ENCODE results near the gene C11orf68.

C11orf68 gene

GRCh38 chr11:65880027-65880426 lies 38.8 kb downstream of the C11orf68 start (continued):
- TF ChIP-seq SP7 (tag by site-specific recombination; IDR thresholded peaks at IDR 0.05) (no peak), PRDM10 (tag by site-specific recombination; IDR thresholded peaks at IDR 0.05) (no peak), ZNF514 (tag by site-specific recombination; IDR thresholded peaks at IDR 0.05) (no peak), ZNF558 (tag by site-specific recombination; IDR thresholded peaks at IDR 0.05) (no peak), ZNF112 (tag by site-specific recombination; IDR thresholded peaks at IDR 0.05) (no peak), ZNF785 (tag by site-specific recombination; IDR thresholded peaks at IDR 0.05) (no peak), ZNF677 (tag by site-specific recombination; IDR thresholded peaks at IDR 0.05) (no peak)

- H3K27ac ChIP-seq (ENCODE audit: extremely low read depth, low read depth, low read length): no peak within 1 kb of the TSS
- no peaks in the 10 kb centered on the region for H3K4me1 ChIP-seq (ENCODE audit: control insufficient read depth, insufficient read depth, low read length)
- POLR2A ChIA-PET: interaction anchor here (1.6 to 1.7 kb wide), 2 partner anchors 9 to 11 kb away, joined by 6 to 7 read pairs; partner anchors contain the start of gene FIBP
- peaks cover 0 to 28% of the 10 kb centered on the region in 2 experiments; a peak in 1 of 3 replicates for H3K36me3 ChIP-seq (ENCODE audit: control insufficient read depth in 2 of 2, insufficient read depth in 1 of 2, low read length in 2 of 2)
- no peak for TF ChIP-seq PRDM6 (tag by site-specific recombination; IDR thresholded peaks at IDR 0.05)
- TF ChIP-seq EGR2 (tag by site-specific recombination; IDR thresholded peaks at IDR 0.05; ENCODE audit: low read depth): no peak
- TF ChIP-seq, protein P1, sequence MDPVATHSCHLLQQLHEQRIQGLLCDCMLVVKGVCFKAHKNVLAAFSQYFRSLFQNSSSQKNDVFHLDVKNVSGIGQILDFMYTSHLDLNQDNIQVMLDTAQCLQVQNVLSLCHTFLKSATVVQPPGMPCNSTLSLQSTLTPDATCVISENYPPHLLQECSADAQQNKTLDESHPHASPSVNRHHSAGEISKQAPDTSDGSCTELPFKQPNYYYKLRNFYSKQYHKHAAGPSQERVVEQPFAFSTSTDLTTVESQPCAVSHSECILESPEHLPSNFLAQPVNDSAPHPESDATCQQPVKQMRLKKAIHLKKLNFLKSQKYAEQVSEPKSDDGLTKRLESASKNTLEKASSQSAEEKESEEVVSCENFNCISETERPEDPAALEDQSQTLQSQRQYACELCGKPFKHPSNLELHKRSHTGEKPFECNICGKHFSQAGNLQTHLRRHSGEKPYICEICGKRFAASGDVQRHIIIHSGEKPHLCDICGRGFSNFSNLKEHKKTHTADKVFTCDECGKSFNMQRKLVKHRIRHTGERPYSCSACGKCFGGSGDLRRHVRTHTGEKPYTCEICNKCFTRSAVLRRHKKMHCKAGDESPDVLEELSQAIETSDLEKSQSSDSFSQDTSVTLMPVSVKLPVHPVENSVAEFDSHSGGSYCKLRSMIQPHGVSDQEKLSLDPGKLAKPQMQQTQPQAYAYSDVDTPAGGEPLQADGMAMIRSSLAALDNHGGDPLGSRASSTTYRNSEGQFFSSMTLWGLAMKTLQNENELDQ (tag by site-specific recombination; IDR thresholded peaks at IDR 0.05; ENCODE audit: low read depth): no peak
- no peak for TF ChIP-seq KLF16 (tag by site-specific recombination; IDR thresholded peaks at IDR 0.05)
- no peak for TF ChIP-seq ZNF202 (tag by site-specific recombination; IDR thresholded peaks at IDR 0.05; ENCODE audit: borderline replicate concordance)
- TF ChIP-seq, protein P2, sequence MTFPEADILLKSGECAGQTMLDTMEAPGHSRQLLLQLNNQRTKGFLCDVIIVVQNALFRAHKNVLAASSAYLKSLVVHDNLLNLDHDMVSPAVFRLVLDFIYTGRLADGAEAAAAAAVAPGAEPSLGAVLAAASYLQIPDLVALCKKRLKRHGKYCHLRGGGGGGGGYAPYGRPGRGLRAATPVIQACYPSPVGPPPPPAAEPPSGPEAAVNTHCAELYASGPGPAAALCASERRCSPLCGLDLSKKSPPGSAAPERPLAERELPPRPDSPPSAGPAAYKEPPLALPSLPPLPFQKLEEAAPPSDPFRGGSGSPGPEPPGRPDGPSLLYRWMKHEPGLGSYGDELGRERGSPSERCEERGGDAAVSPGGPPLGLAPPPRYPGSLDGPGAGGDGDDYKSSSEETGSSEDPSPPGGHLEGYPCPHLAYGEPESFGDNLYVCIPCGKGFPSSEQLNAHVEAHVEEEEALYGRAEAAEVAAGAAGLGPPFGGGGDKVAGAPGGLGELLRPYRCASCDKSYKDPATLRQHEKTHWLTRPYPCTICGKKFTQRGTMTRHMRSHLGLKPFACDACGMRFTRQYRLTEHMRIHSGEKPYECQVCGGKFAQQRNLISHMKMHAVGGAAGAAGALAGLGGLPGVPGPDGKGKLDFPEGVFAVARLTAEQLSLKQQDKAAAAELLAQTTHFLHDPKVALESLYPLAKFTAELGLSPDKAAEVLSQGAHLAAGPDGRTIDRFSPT (tag by site-specific recombination; IDR thresholded peaks at IDR 0.05): no peak
- no peak for TF ChIP-seq ZNF629 (tag by site-specific recombination; IDR thresholded peaks at IDR 0.05)
- TF ChIP-seq ZNF776 (tag by site-specific recombination; IDR thresholded peaks at IDR 0.05; ENCODE audit: borderline replicate concordance): no peak
- TF ChIP-seq ZNF76 (tag by site-specific recombination; IDR thresholded peaks at IDR 0.05; ENCODE audit: borderline replicate concordance, low read depth): no peak
- TF ChIP-seq INSM2 (tag by site-specific recombination; IDR thresholded peaks at IDR 0.05): no peak
- TF ChIP-seq, protein P3, sequence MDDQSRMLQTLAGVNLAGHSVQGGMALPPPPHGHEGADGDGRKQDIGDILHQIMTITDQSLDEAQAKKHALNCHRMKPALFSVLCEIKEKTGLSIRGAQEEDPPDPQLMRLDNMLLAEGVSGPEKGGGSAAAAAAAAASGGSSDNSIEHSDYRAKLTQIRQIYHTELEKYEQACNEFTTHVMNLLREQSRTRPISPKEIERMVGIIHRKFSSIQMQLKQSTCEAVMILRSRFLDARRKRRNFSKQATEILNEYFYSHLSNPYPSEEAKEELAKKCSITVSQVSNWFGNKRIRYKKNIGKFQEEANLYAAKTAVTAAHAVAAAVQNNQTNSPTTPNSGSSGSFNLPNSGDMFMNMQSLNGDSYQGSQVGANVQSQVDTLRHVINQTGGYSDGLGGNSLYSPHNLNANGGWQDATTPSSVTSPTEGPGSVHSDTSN (CRISPR knock-in tag; IDR thresholded peaks at IDR 0.05): no peak
- TF ChIP-seq ZNF433 (tag by site-specific recombination; IDR thresholded peaks at IDR 0.05; ENCODE audit: low read depth): no peak
- no peak for TF ChIP-seq ZNF302 (tag by site-specific recombination; IDR thresholded peaks at IDR 0.05; ENCODE audit: low read depth)
- CTCF ChIA-PET: interaction anchor here (1.4 to 1.7 kb wide), 2 partner anchors 9 to 168 kb away, joined by 4 to 6 read pairs; partner anchors contain the start of genes FIBP and KAT5
- H3K4me3 ChIP-seq (ENCODE audit: low read depth, low read length): no peak within 1 kb of the TSS
- no peaks in the 10 kb centered on the region for H3K9me3 ChIP-seq (ENCODE audit: control insufficient read depth, insufficient read depth, low read depth, low read length)
Measured at GRCh38 chr11:65879617-65880016, 39.2 kb downstream of the C11orf68 start, which contains the start of gene CTSW. TSS of gene CTSW (plus strand) at chr11:65879837. CDS start at chr11:65879855, 18 bp downstream.

Data from HEK293 (cell line).